GM10266 (cell line): ENCODE results near the gene NSUN2.
A peak's percentile ranks its signal among the peaks of the same experiment; 100 is the strongest.

Experiments used
- DNase-seq: peaks from one replicate; pipeline ENCODE4 v3.0.0; 2012; ENCODE audit errors: extremely low spot score
- TF ChIP-seq, protein P1 (sequence below): IDR thresholded peaks from 2 replicates; pipeline ENCODE4 v1.5.1; 2012; ENCODE audit warnings: mild to moderate bottlenecking, low read depth; ENCODE audit not compliant: control insufficient read depth, insufficient read depth; ENCODE audit errors: missing control alignments

The NSUN2 gene

DNA sequence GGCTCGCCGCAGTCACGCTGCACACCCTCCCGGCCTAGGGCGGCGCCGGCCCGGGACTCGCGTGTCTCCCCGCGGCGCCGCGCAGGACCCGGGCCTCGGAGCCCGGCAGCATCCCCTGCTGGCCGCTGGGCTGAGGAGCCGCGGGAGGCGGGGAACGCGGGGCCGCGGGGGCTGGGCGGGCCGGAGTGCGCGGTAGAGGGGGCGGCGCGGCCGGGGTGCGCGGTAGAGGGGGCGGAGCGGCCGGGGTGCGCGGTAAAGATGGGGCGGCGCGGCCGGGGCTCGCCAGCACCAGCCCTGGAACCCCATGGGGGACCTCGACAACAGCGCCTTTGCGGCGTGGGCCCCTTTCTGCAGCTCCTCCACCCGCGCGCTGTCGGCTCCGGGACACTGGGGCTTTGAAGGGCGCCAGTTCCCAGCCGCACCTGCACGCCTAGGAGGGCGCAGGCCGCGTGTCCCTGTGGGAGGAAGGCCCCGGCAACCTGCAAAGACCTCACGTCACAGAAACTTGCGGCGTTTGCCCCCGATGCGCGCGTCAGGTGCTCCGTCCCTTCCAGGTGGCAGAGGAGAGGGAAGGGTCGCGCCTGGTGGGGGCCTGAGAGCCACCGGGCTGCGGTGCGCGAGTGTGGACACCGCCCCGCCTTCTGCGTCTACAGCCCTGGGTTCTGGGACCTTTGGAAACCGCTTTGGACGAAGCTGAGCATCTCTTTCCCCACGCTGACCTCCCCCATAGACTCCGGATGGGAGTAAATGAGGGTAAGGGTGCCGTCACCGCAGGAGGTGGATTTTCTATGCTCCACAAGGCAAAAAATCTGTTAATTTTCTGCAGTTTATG is 49.6 kb downstream of the NSUN2 start:
- DNase-seq, result peak; percentile 69
- TF ChIP-seq, protein P1, sequence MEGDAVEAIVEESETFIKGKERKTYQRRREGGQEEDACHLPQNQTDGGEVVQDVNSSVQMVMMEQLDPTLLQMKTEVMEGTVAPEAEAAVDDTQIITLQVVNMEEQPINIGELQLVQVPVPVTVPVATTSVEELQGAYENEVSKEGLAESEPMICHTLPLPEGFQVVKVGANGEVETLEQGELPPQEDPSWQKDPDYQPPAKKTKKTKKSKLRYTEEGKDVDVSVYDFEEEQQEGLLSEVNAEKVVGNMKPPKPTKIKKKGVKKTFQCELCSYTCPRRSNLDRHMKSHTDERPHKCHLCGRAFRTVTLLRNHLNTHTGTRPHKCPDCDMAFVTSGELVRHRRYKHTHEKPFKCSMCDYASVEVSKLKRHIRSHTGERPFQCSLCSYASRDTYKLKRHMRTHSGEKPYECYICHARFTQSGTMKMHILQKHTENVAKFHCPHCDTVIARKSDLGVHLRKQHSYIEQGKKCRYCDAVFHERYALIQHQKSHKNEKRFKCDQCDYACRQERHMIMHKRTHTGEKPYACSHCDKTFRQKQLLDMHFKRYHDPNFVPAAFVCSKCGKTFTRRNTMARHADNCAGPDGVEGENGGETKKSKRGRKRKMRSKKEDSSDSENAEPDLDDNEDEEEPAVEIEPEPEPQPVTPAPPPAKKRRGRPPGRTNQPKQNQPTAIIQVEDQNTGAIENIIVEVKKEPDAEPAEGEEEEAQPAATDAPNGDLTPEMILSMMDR, result no peak

DNA sequence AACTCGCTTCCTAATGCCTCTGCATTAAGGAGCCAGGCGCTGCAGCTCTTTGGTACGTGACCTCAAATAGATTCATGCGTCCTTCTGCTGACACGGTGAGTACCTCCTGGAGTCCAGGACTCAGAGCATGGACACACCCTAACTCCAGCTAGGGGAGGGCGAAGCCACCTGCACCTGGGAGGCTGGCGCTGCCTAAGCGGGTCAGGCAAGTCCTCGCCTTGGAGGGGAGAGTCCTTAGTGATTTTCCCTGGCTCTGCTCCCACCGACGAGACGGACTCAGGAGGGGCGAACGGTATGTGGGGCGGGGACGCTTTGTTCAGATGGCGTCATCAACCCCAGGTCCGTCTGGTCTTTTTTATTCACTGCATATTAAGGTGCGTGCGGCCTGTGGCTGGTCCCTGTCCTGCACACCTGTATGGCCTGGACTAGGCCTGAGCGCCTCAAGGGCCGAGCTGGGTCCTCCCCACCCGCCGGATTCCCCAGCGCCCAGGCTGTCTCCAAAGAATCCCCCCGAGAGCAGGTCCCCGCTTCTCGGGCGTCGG is 50.3 kb downstream of the NSUN2 start:
- TF ChIP-seq, protein P1, result no peak
- no peak for DNase-seq

DNA sequence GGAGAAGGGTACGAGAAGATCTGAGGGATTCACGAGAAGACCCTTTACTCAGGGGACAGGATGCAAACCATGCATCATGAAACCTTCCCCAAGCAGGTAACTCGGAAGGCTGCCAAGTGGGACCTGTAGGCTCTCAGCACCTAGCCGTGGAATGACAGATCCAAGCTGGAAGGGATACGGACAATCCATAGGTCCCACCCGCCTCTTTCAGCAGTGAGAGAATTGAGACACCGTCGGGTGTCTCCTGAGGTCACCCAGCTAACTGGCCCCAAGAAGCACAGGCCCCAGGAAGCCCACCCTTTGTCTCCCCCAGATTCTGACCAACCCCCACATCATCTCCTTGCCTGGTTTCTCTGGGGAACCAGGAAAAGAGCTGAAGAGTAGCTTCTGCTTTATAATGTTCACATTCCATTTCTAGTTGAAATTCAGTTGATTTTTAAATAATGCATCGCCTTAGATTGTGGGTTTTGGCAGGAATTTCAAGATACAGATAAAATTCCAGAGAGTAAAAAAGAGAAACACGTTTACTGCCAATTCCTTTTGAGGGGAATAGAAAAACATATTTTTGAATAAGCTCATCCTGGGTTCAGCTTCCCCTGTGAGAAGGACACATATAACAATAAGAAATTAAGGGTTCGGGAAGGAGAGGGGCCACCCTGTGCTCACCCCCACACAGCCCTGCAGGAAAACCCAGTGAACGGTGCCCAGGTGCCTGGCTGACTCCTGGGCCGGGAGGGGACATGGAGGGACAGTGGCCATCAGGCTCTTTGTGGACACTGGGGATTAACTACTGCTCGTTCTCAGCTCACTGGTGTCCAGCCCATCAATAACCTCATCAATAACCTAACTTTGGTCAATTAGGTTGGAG is 51.1 kb downstream of the NSUN2 start:
- no peak for DNase-seq
- TF ChIP-seq, protein P1, result no peak

DNA sequence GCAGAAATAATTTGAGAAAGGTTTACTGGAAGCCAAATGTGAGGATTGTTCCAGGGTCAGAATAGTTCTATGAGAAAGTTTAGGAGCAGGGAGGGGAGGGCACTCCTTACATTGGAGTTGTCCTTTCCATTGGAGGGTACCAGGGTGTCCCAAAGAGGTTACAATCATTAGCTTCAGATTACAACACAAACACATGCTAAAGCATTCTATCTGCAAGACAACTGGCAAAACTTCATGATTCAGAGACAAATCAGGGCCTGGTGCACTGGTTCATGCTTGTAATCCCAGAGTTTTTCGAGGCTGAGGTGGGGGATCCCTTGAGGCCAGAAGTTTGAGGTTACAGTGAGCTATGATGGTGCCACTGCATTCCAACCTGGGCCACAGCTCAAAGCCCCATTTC is 51.8 kb downstream of the NSUN2 start:
- TF ChIP-seq, protein P1, result no peak
- no peak for DNase-seq

DNA sequence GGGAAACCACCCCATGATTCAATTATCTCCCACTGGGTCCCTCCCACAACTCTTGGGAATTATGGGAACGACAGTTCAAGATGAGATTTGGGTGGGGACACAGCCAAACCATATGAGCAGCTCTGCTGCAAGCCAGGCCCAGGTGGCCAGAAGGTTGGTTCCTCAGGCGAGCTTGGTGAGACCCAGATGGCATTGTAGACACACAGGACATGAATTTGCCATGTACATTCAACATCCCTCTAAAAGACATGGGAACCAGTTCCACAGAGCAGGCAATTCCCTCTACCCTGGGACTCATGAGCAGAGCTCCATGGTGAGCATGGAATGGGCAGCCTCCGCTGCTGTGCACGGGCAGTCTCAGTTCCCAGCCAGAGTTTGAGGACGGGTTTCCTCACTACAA is 53.3 kb downstream of the NSUN2 start:
- TF ChIP-seq, protein P1, result no peak
- no peak for DNase-seq

DNA sequence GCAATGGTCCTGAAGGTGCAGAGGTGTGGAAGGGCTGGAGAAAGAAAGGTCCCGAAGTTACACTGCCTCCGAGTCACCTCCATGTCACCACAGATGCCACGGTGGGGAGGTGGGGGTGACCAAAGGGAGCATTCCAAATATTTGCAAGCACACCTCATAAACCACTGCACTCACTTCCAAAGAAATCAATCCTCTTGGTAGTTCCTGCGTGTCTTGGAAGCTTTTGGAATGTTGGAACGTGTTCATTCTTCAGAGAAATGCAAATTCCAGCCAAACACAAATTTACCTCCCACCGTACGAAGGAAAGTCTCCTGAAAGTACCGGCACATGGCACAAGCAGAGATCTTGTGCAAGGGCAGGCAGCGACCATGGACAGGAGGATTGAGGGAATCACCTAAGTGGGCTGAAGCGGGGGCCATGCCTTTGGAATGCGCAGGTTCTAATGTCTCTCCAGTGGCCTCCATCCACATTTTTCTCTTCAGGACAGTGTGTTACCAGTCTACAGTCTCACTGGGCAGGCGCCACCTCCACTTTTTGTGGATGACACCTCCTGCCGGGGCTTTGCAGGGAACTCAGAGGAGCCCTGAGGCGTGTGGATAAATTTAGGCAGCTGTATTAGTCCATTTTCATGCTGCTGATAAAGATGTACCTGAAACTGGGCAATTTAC is 54.0 kb downstream of the NSUN2 start:
- TF ChIP-seq, protein P1, result no peak

More for the DNA sequence above, 54.0 kb downstream of the NSUN2 start:
- DNase-seq, result no peak
